MM.1S (cell line): ENCODE data around the gene NCKAP5.

Experiments
- DNase-seq: peaks from one replicate; pipeline ENCODE4 v3.0.0-alpha.2; 2015
- H2AFZ ChIP-seq: fragments of 300-600 bp; sonication (generic); 2 replicates; pipeline ENCODE4 v1.6.0; 2016; ENCODE audit warnings: antibody characterized with exemption, low read length
- H3F3A ChIP-seq: fragments of 300-600 bp; sonication (generic); 2 replicates; pipeline ENCODE4 v1.6.1; 2016; ENCODE audit warnings: mild to moderate bottlenecking, antibody characterized with exemption, low read length, moderate library complexity, mixed read lengths; ENCODE audit not compliant: insufficient read depth
- H3K27ac ChIP-seq: fragments of 300-600 bp; sonication (generic); 2 replicates; pipeline ENCODE4 v1.5.1; 2016; ENCODE audit warnings: mild to moderate bottlenecking, low read length
- H3K27me3 ChIP-seq: fragments of 300-600 bp; sonication (generic); replicated peaks from 2 replicates; pipeline ENCODE4 v1.6.0; 2016; ENCODE audit warnings: low read length; ENCODE audit not compliant: insufficient read depth
- H3K36me3 ChIP-seq: fragments of 300-600 bp; sonication (generic); replicated peaks from 2 replicates; pipeline ENCODE4 v1.6.1; 2016; ENCODE audit warnings: mild to moderate bottlenecking, low read length, mixed read lengths; ENCODE audit not compliant: insufficient read depth
- H3K4me1 ChIP-seq: fragments of 300-600 bp; sonication (generic); 2 replicates; pipeline ENCODE4 v1.6.1; 2016; ENCODE audit warnings: low read length, mixed read lengths
- H3K4me2 ChIP-seq: fragments of 300-600 bp; sonication (generic); 2 replicates; pipeline ENCODE4 v1.6.0; 2016; ENCODE audit warnings: low read depth, low read length
- H3K4me3 ChIP-seq: fragments of 300-600 bp; sonication (generic); 2 replicates; pipeline ENCODE4 v1.5.1; 2016; ENCODE audit warnings: low read length, mixed read lengths
- H3K79me2 ChIP-seq: fragments of 300-600 bp; sonication (generic); 2 replicates; pipeline ENCODE4 v1.6.1; 2016; ENCODE audit warnings: mixed run types, low read length, mixed read lengths
- H3K9ac ChIP-seq: fragments of 300-600 bp; sonication (generic); 2 replicates; pipeline ENCODE4 v1.6.1; 2016; ENCODE audit warnings: low read length, mixed read lengths
- H3K9me2 ChIP-seq: fragments of 300-600 bp; sonication (generic); replicated peaks from 2 replicates; pipeline ENCODE4 v1.6.1; 2016; ENCODE audit warnings: mild to moderate bottlenecking, low read length, mixed read lengths; ENCODE audit not compliant: insufficient read depth
- H3K9me3 ChIP-seq: fragments of 300-600 bp; sonication (generic); replicated peaks from 2 replicates; pipeline ENCODE4 v1.6.1; 2016; ENCODE audit warnings: mild to moderate bottlenecking, low read length, mixed read lengths; ENCODE audit not compliant: insufficient read depth
- H4K20me1 ChIP-seq: fragments of 300-600 bp; sonication (generic); 2 replicates; pipeline ENCODE4 v1.6.1; 2016; ENCODE audit warnings: mild to moderate bottlenecking, low read length, moderate library complexity, mixed read lengths; ENCODE audit not compliant: insufficient read depth
- CTCF ChIP-seq: fragments of 300-600 bp; sonication (generic); IDR thresholded peaks from 2 replicates; pipeline ENCODE4 v1.5.1; 2016; ENCODE audit warnings: antibody characterized with exemption, low read length, mixed read lengths
- EZH2 ChIP-seq: fragments of 300-600 bp; sonication (generic); optimal IDR thresholded peaks from 2 replicates; pipeline ENCODE3; 2017; ENCODE audit warnings: low read depth, mild to moderate bottlenecking, antibody characterized with exemption, low read length, mixed read lengths
- EZH2phosphoT487 ChIP-seq: fragments of 300-600 bp; sonication (generic); IDR thresholded peaks from 2 replicates; pipeline ENCODE4 v1.6.1; 2018; ENCODE audit warnings: antibody characterized with exemption, low read length

The NCKAP5 gene

GRCh38 chr2:133573491-133574162, 5.4 kb upstream of the NCKAP5 start:
- no peaks in the 10 kb centered on the region for H3K79me2 ChIP-seq
- no peak overlapping the region for H3K4me3 ChIP-seq
- no peak overlapping the region for H3K27ac ChIP-seq
- no peaks in the 10 kb centered on the region for H3K9me2 ChIP-seq
- H3K4me2 ChIP-seq = no peak overlapping the region
- TF ChIP-seq EZH2phosphoT487 (no peak), EZH2 (no peak), CTCF (no peak)
- H3K36me3 ChIP-seq = no peaks in the 10 kb centered on the region
- no peak for DNase-seq
- H3F3A ChIP-seq = no peaks in the 10 kb centered on the region
- no peak overlapping the region for H2AFZ ChIP-seq
- H4K20me1 ChIP-seq = no peaks in the 10 kb centered on the region
- H3K9ac ChIP-seq = no peak overlapping the region
- no peaks in the 10 kb centered on the region for H3K4me1 ChIP-seq
- H3K27me3 ChIP-seq = no peaks in the 10 kb centered on the region
- no peaks in the 10 kb centered on the region for H3K9me3 ChIP-seq

- H3K79me2 ChIP-seq = no peaks in the 10 kb centered on the region
- no peak overlapping the region for H3K9ac ChIP-seq
- no peaks in the 10 kb centered on the region for H3K4me1 ChIP-seq
- no peak overlapping the region for H3K27ac ChIP-seq
- H3K9me2 ChIP-seq = no peaks in the 10 kb centered on the region
- DNase-seq = no peak
- no peaks in the 10 kb centered on the region for H3F3A ChIP-seq
- H3K36me3 ChIP-seq = no peaks in the 10 kb centered on the region
- H3K9me3 ChIP-seq = no peaks in the 10 kb centered on the region
- H3K4me2 ChIP-seq = no peak overlapping the region
- TF ChIP-seq CTCF (no peak), EZH2 (no peak), EZH2phosphoT487 (no peak)
- H4K20me1 ChIP-seq = no peaks in the 10 kb centered on the region
- no peak overlapping the region for H2AFZ ChIP-seq
- H3K27me3 ChIP-seq = no peaks in the 10 kb centered on the region
- no peak overlapping the region for H3K4me3 ChIP-seq
These were observed 3.0 kb upstream of the NCKAP5 start for GRCh38 chr2:133571249-133571648.

- Histone ChIP-seq H3K9me3 (no peaks in the 10 kb centered on the region), H3F3A (no peaks in the 10 kb centered on the region), H3K27me3 (no peaks in the 10 kb centered on the region)
These were observed 2.3 kb upstream of the NCKAP5 start for GRCh38 chr2:133570542-133570941.

More at GRCh38 chr2:133570542-133570941, 2.3 kb upstream of the NCKAP5 start:
- Histone ChIP-seq H3K4me2 (no peak overlapping the region), H4K20me1 (no peaks in the 10 kb centered on the region), H3K9ac (no peak overlapping the region), H3K4me1 (no peaks in the 10 kb centered on the region), H2AFZ (no peak overlapping the region), H3K27ac (no peak overlapping the region), H3K79me2 (no peaks in the 10 kb centered on the region), H3K36me3 (no peaks in the 10 kb centered on the region), H3K9me2 (no peaks in the 10 kb centered on the region), H3K4me3 (no peak overlapping the region)
- TF ChIP-seq EZH2phosphoT487 (no peak), EZH2 (no peak), CTCF (no peak)
- DNase-seq = no peak
